H9 (cell line): ENCODE measurements around the gene MIGA2. TPM values are rescaled to one million over a fixed set of nuclear protein-coding genes. Genes with fewer than 3 reads are reported as not detected.

Source experiments
- DNase-seq: peaks from one replicate; pipeline ENCODE4 v3.0.0-alpha.2; 2017
- H2AFZ ChIP-seq: one replicate; pipeline ENCODE4 v1.6.1; 2013; ENCODE audit warnings: mild to moderate bottlenecking, low read length, control low read depth, moderate library complexity
- H2AK5ac ChIP-seq: 2 replicates; pipeline ENCODE4 v1.6.1; 2013; ENCODE audit warnings: low read length, control low read depth, mixed read lengths; ENCODE audit not compliant: insufficient read length
- H2BK120ac ChIP-seq: one replicate; pipeline ENCODE4 v1.6.1; 2013; ENCODE audit warnings: low read depth, mild to moderate bottlenecking, low read length, control low read depth, inconsistent platforms; ENCODE audit not compliant: poor library complexity, severe bottlenecking
- H2BK12ac ChIP-seq: 2 replicates; pipeline ENCODE4 v1.6.1; 2013; ENCODE audit warnings: low read length, control low read depth, mixed read lengths, low read depth; ENCODE audit not compliant: insufficient read length
- H2BK15ac ChIP-seq: 2 replicates; pipeline ENCODE4 v1.6.1; 2013; ENCODE audit warnings: low read depth, low read length, control low read depth
- H2BK20ac ChIP-seq: one replicate; pipeline ENCODE4 v1.6.1; 2013; ENCODE audit warnings: low read depth, mild to moderate bottlenecking, low read length, control low read depth, inconsistent platforms; ENCODE audit not compliant: poor library complexity, severe bottlenecking
- H2BK5ac ChIP-seq: 2 replicates; pipeline ENCODE4 v1.6.1; 2013; ENCODE audit warnings: low read length, control low read depth, mixed read lengths; ENCODE audit not compliant: insufficient read length
- H3K14ac ChIP-seq: 2 replicates; pipeline ENCODE4 v1.6.1; 2013; ENCODE audit warnings: low read length, control low read depth; ENCODE audit not compliant: insufficient read depth
- H3K18ac ChIP-seq: 2 replicates; pipeline ENCODE4 v1.6.1; 2013; ENCODE audit warnings: low read depth, mild to moderate bottlenecking, mixed read lengths, low read length, control low read depth; ENCODE audit not compliant: insufficient read length
- H3K23ac ChIP-seq: 2 replicates; pipeline ENCODE4 v1.6.1; 2013; ENCODE audit warnings: low read length, control low read depth, mixed read lengths, low read depth; ENCODE audit not compliant: insufficient read length
- H3K23me2 ChIP-seq: 2 replicates; pipeline ENCODE4 v1.6.1; 2013; ENCODE audit warnings: low read depth, mild to moderate bottlenecking, mixed read lengths, low read length, control low read depth; ENCODE audit not compliant: insufficient read length, poor library complexity, severe bottlenecking
- H3K27ac ChIP-seq: 2 replicates; pipeline ENCODE4 v1.5.1; 2013; ENCODE audit warnings: low read length, control low read depth, mixed read lengths, low read depth; ENCODE audit not compliant: insufficient read length
- H3K27me3 ChIP-seq: 2 replicates; pipeline ENCODE4 v1.6.1; 2013; ENCODE audit warnings: low read length, control low read depth, inconsistent platforms; ENCODE audit not compliant: insufficient read depth
- H3K4ac ChIP-seq: 2 replicates; pipeline ENCODE4 v1.6.1; 2013; ENCODE audit warnings: low read depth, mild to moderate bottlenecking, control low read depth, inconsistent platforms, low read length, moderate library complexity
- H3K4me1 ChIP-seq: 2 replicates; pipeline ENCODE4 v1.6.1; 2013; ENCODE audit warnings: low read length, control low read depth, inconsistent platforms; ENCODE audit not compliant: insufficient read depth
- H3K4me2 ChIP-seq: 2 replicates; pipeline ENCODE4 v1.6.1; 2013; ENCODE audit warnings: low read length, control low read depth, mixed read lengths; ENCODE audit not compliant: insufficient read length, insufficient read depth
- H3K56ac ChIP-seq: 2 replicates; pipeline ENCODE4 v1.6.1; 2013; ENCODE audit warnings: low read depth, mild to moderate bottlenecking, mixed read lengths, low read length, control low read depth; ENCODE audit not compliant: insufficient read length
- H3K79me1 ChIP-seq: 2 replicates; pipeline ENCODE4 v1.6.1; 2013; ENCODE audit warnings: low read depth, mild to moderate bottlenecking, moderate library complexity, low read length, control low read depth, inconsistent platforms; ENCODE audit not compliant: insufficient read depth, poor library complexity, severe bottlenecking
- H3K79me2 ChIP-seq: 2 replicates; pipeline ENCODE4 v1.6.1; 2013; ENCODE audit warnings: low read length, control low read depth, inconsistent platforms; ENCODE audit not compliant: insufficient read depth
- H3K9ac ChIP-seq: 2 replicates; pipeline ENCODE4 v1.6.1; 2013; ENCODE audit warnings: low read length, control low read depth, mixed read lengths; ENCODE audit not compliant: insufficient read length; ENCODE audit errors: extremely low read depth
- H3K9me3 ChIP-seq: one replicate; pipeline ENCODE4 v1.6.1; 2013; ENCODE audit warnings: low read depth, low read length, inconsistent platforms; ENCODE audit not compliant: control insufficient read depth
- H3T11ph ChIP-seq: one replicate; pipeline ENCODE4 v1.6.1; 2013; ENCODE audit warnings: mild to moderate bottlenecking, low read length, control low read depth, inconsistent platforms
- H4K20me1 ChIP-seq: one replicate; pipeline ENCODE4 v1.6.1; 2013; ENCODE audit not compliant: control insufficient read depth, insufficient read length, insufficient read depth
- H4K5ac ChIP-seq: 2 replicates; pipeline ENCODE4 v1.6.1; 2013; ENCODE audit warnings: low read depth, mild to moderate bottlenecking, mixed read lengths, low read length, control low read depth; ENCODE audit not compliant: insufficient read length
- H4K8ac ChIP-seq: replicated peaks from 2 replicates; pipeline ENCODE4 v1.6.1; 2013; ENCODE audit warnings: low read length, control low read depth, mixed read lengths, low read depth; ENCODE audit not compliant: insufficient read length
- H4K91ac ChIP-seq: 2 replicates; pipeline ENCODE4 v1.6.1; 2013; ENCODE audit warnings: low read depth, mild to moderate bottlenecking, moderate library complexity, mixed read lengths, low read length, control low read depth; ENCODE audit not compliant: insufficient read length
- H3K27ac Mint-ChIP-seq, 3 experiments: 2 replicates in 2 of 3; 3 replicates in 1 of 3; pipeline ENCODE4 v1.8.0; 2020 to 2021; ENCODE audit warnings: mixed read lengths in 3 of 3, mild to moderate bottlenecking in 1 of 3, moderate library complexity in 1 of 3
- H3K27me3 Mint-ChIP-seq: 2 replicates; pipeline ENCODE4 v1.8.0; 2021; ENCODE audit warnings: low read depth, mild to moderate bottlenecking, moderate library complexity, mixed read lengths
- H3K36me3 Mint-ChIP-seq, 3 experiments: 2 replicates in 2 of 3; 3 replicates in 1 of 3; pipeline ENCODE4 v1.8.0; 2020 to 2021; ENCODE audit warnings: low read depth in 3 of 3, mixed read lengths in 3 of 3; ENCODE audit not compliant: insufficient read depth in 1 of 3
- H3K4me1 Mint-ChIP-seq, 2 experiments: 2 replicates each; pipeline ENCODE4 v1.8.0; 2020; ENCODE audit warnings: mixed read lengths in 2 of 2
- H3K4me3 Mint-ChIP-seq, 2 experiments: 2 replicates in 1 of 2; 3 replicates in 1 of 2; pipeline ENCODE4 v1.8.0; 2020 to 2021; ENCODE audit warnings: mild to moderate bottlenecking in 2 of 2, mixed read lengths in 2 of 2, moderate library complexity in 1 of 2
- H3K9me3 Mint-ChIP-seq, 2 experiments: 2 replicates in 1 of 2; 3 replicates in 1 of 2; pipeline ENCODE4 v1.8.0; 2020; ENCODE audit warnings: mild to moderate bottlenecking in 2 of 2, mixed read lengths in 2 of 2, moderate library complexity in 1 of 2
- CTCF ChIP-seq: fragments of 200-600 bp; sonication (generic); conservative IDR thresholded peaks from 3 replicates; pipeline ENCODE4 v1.8.0; 2021; ENCODE audit warnings: antibody characterized with exemption, mild to moderate bottlenecking
- WGBS: extraction: QIAGEN DNeasy Blood & Tissue Kit; methylation state at CpG from one replicate; pipeline ENCODE4 v1.1.7; 2013; ENCODE audit warnings: missing lambda C conversion rate, low lambda C conversion rate, mixed read lengths; ENCODE audit not compliant: insufficient read length; ENCODE audit errors: extremely low coverage; 5-methylcytosine and 5-hydroxymethylcytosine counted together
- total RNA-seq: library from RNA; stranded (reverse); gene quantifications from 2 replicates; pipeline ENCODE4 v1.2.1, GENCODE V29; 2021

Gene MIGA2
- total RNA-seq, 1 experiment from 2014 or later, result 37.8 TPM

- Histone ChIP-seq H2BK20ac (no peak overlapping the region), H3K27me3 (no peaks in the 10 kb centered on the region), H3K27ac (no peak overlapping the region), H3K4me2 (no peak overlapping the region), H3K79me2 (peaks cover 3% of the 10 kb centered on the region; the same call in 1 of the 2 replicates), H3K4ac (no peak overlapping the region), H3K9me3 (no peaks in the 10 kb centered on the region), H4K91ac (no peak overlapping the region), H3K18ac (no peak overlapping the region), H2AFZ (no peak overlapping the region), H3K23me2 (peaks cover 4% of the 10 kb centered on the region), H2BK120ac (no peak overlapping the region), H3K4me1 (no peaks in the 10 kb centered on the region), H3K79me1 (no peaks in the 10 kb centered on the region), H3K56ac (no peak overlapping the region), H3K9ac (no peak overlapping the region), H2BK15ac (no peak overlapping the region), H2BK5ac (no peak overlapping the region), H3K23ac (no peak overlapping the region), H3K14ac (no peak overlapping the region), H4K20me1 (no peaks in the 10 kb centered on the region), H3T11ph (no peak overlapping the region), H4K5ac (no peak overlapping the region), H4K8ac (no peak overlapping the region), H2BK12ac (no peak overlapping the region), H2AK5ac (no peak overlapping the region)
- H3K27me3 Mint-ChIP-seq, result no peaks in the 10 kb centered on the region
- no peak overlapping the region for H3K27ac Mint-ChIP-seq
- H3K4me1 Mint-ChIP-seq, result peaks cover 10 to 11% of the 10 kb centered on the region in 2 experiments
- no peak for TF ChIP-seq CTCF
- no peaks in the 10 kb centered on the region for H3K9me3 Mint-ChIP-seq
- no peak for DNase-seq
- no CpG with 5 or more reads among the region's 16 CpGs for WGBS
- H3K4me3 Mint-ChIP-seq, result no peak overlapping the region
- H3K36me3 Mint-ChIP-seq, result peaks cover 9 to 35% (median 30%) of the 10 kb centered on the region in 3 experiments; a peak in 6 of 7 replicates
Measured at GRCh38 chr9:129042016-129042415, 5.6 kb downstream of the MIGA2 start.
